ENCODE data around the gene TAF13.

TAF13 gene

GRCh38 chr1:109094377-109094803 is 18.6 kb upstream of the TAF13 start:
- no peak overlapping the region for H3K4me3 ChIP-seq (ENCODE audit: low read depth, low read length)
- in situ Hi-C loops (cut with HindIII; ENCODE audit: low sequenced_read_pairs): no loop called here
- DNase-seq (ENCODE audit: low read depth, low spot score): peak; percentile 40
- TF ChIP-seq CTCF (IDR thresholded peaks at IDR 0.05; ENCODE audit: low read depth, low read length): no peak

GRCh38 chr1:109091839-109092193 is 16.0 kb upstream of the TAF13 start:
- H3K4me3 ChIP-seq (ENCODE audit: low read depth, low read length): peak overlapping the region; percentile 89
- DNase-seq (ENCODE audit: low read depth, low spot score): peak; percentile 16
- in situ Hi-C loops (cut with HindIII; ENCODE audit: low sequenced_read_pairs): no loop called here
- no peak for TF ChIP-seq CTCF (IDR thresholded peaks at IDR 0.05; ENCODE audit: low read depth, low read length)

GRCh38 chr1:109091078-109091838 is 15.5 kb upstream of the TAF13 start:
- TF ChIP-seq CTCF (IDR thresholded peaks at IDR 0.05; ENCODE audit: low read depth, low read length): no peak
- in situ Hi-C loops (cut with HindIII; ENCODE audit: low sequenced_read_pairs): no loop called here
- peak; percentile 72 for DNase-seq (ENCODE audit: low read depth, low spot score)
- peak overlapping the region; percentile 89 for H3K4me3 ChIP-seq (ENCODE audit: low read depth, low read length)

GRCh38 chr1:109090196-109091077 is 14.6 kb upstream of the TAF13 start, which contains the start of gene TMEM167B:
Gene TMEM167B, plus strand, starts transcription at chr1:109090764. Its CDS starts 109 bp downstream, at chr1:109090873.
- in situ Hi-C loops (cut with HindIII; ENCODE audit: low sequenced_read_pairs): no loop called here
- no peak for TF ChIP-seq CTCF (IDR thresholded peaks at IDR 0.05; ENCODE audit: low read depth, low read length)
- peak; percentile 97 for DNase-seq (ENCODE audit: low read depth, low spot score)
- peak within 1 kb of the TSS; percentile 89 for H3K4me3 ChIP-seq (ENCODE audit: low read depth, low read length)

GRCh38 chr1:109089242-109090015 is 13.6 kb upstream of the TAF13 start:
- peak; percentile 65 for DNase-seq (ENCODE audit: low read depth, low spot score)
- TF ChIP-seq CTCF (IDR thresholded peaks at IDR 0.05; ENCODE audit: low read depth, low read length): peak; percentile 69
- in situ Hi-C loops (cut with HindIII; ENCODE audit: low sequenced_read_pairs): no loop called here
- peak overlapping the region; percentile 89 for H3K4me3 ChIP-seq (ENCODE audit: low read depth, low read length)
